ENCODE measurements around the gene HTR3D.

GRCh38 chr3:184016169-184016570, 15.4 kb upstream of the HTR3D start:
- TF ChIP-seq LARP7 (IDR thresholded peaks at IDR 0.05) (no peak), POLR2A (conservative IDR thresholded peaks at IDR 0.05) (no peak), SP1 (CRISPR knock-in tag; IDR thresholded peaks at IDR 0.05) (no peak; the same call in 1 of the 2 replicates), ZFX (CRISPR knock-in tag; IDR thresholded peaks at IDR 0.05) (no peak), ZNF282 (CRISPR knock-in tag; IDR thresholded peaks at IDR 0.05) (no peak), RUNX1 (IDR thresholded peaks at IDR 0.05; ENCODE audit: low read depth) (no peak), POLR2AphosphoS2 (IDR thresholded peaks at IDR 0.05; ENCODE audit: low read length) (no peak), HDAC2 (IDR thresholded peaks at IDR 0.05) (no peak), ZNF707 (CRISPR knock-in tag; conservative IDR thresholded peaks at IDR 0.05) (no peak), STAT6 (CRISPR knock-in tag; IDR thresholded peaks at IDR 0.05) (no peak)
- TF ChIP-seq, protein P1, sequence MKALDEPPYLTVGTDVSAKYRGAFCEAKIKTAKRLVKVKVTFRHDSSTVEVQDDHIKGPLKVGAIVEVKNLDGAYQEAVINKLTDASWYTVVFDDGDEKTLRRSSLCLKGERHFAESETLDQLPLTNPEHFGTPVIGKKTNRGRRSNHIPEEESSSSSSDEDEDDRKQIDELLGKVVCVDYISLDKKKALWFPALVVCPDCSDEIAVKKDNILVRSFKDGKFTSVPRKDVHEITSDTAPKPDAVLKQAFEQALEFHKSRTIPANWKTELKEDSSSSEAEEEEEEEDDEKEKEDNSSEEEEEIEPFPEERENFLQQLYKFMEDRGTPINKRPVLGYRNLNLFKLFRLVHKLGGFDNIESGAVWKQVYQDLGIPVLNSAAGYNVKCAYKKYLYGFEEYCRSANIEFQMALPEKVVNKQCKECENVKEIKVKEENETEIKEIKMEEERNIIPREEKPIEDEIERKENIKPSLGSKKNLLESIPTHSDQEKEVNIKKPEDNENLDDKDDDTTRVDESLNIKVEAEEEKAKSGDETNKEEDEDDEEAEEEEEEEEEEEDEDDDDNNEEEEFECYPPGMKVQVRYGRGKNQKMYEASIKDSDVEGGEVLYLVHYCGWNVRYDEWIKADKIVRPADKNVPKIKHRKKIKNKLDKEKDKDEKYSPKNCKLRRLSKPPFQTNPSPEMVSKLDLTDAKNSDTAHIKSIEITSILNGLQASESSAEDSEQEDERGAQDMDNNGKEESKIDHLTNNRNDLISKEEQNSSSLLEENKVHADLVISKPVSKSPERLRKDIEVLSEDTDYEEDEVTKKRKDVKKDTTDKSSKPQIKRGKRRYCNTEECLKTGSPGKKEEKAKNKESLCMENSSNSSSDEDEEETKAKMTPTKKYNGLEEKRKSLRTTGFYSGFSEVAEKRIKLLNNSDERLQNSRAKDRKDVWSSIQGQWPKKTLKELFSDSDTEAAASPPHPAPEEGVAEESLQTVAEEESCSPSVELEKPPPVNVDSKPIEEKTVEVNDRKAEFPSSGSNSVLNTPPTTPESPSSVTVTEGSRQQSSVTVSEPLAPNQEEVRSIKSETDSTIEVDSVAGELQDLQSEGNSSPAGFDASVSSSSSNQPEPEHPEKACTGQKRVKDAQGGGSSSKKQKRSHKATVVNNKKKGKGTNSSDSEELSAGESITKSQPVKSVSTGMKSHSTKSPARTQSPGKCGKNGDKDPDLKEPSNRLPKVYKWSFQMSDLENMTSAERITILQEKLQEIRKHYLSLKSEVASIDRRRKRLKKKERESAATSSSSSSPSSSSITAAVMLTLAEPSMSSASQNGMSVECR (CRISPR knock-in tag; IDR thresholded peaks at IDR 0.05): no peak
- TF ChIP-seq, protein P2, sequence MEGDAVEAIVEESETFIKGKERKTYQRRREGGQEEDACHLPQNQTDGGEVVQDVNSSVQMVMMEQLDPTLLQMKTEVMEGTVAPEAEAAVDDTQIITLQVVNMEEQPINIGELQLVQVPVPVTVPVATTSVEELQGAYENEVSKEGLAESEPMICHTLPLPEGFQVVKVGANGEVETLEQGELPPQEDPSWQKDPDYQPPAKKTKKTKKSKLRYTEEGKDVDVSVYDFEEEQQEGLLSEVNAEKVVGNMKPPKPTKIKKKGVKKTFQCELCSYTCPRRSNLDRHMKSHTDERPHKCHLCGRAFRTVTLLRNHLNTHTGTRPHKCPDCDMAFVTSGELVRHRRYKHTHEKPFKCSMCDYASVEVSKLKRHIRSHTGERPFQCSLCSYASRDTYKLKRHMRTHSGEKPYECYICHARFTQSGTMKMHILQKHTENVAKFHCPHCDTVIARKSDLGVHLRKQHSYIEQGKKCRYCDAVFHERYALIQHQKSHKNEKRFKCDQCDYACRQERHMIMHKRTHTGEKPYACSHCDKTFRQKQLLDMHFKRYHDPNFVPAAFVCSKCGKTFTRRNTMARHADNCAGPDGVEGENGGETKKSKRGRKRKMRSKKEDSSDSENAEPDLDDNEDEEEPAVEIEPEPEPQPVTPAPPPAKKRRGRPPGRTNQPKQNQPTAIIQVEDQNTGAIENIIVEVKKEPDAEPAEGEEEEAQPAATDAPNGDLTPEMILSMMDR (IDR thresholded peaks at IDR 0.05 in 2 of 3, conservative IDR thresholded peaks at IDR 0.05 in 1 of 3; ENCODE audit: insufficient read depth in 2 of 3, low read depth in 1 of 3, low read length in 3 of 3): no peak
- TF ChIP-seq, protein P3, sequence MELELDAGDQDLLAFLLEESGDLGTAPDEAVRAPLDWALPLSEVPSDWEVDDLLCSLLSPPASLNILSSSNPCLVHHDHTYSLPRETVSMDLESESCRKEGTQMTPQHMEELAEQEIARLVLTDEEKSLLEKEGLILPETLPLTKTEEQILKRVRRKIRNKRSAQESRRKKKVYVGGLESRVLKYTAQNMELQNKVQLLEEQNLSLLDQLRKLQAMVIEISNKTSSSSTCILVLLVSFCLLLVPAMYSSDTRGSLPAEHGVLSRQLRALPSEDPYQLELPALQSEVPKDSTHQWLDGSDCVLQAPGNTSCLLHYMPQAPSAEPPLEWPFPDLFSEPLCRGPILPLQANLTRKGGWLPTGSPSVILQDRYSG (tag; conservative IDR thresholded peaks at IDR 0.05; ENCODE audit: low read depth): no peak
